GM20000 (cell line): Measurements from ENCODE around the gene MYL3.

ENCODE experiments used
- DNase-seq: peaks from one replicate; pipeline ENCODE4 v3.0.0; 2012; ENCODE audit warnings: low spot score
- TF ChIP-seq, protein P1 (sequence below): IDR thresholded peaks from 2 replicates; pipeline ENCODE4 v1.5.1; 2012; ENCODE audit warnings: mild to moderate bottlenecking, control low read depth; ENCODE audit errors: extremely low read depth, missing control alignments

Gene MYL3

GRCh38 chr3:46903341-46904302 lies 40.4 kb upstream of the MYL3 start:
- TF ChIP-seq, protein P1, sequence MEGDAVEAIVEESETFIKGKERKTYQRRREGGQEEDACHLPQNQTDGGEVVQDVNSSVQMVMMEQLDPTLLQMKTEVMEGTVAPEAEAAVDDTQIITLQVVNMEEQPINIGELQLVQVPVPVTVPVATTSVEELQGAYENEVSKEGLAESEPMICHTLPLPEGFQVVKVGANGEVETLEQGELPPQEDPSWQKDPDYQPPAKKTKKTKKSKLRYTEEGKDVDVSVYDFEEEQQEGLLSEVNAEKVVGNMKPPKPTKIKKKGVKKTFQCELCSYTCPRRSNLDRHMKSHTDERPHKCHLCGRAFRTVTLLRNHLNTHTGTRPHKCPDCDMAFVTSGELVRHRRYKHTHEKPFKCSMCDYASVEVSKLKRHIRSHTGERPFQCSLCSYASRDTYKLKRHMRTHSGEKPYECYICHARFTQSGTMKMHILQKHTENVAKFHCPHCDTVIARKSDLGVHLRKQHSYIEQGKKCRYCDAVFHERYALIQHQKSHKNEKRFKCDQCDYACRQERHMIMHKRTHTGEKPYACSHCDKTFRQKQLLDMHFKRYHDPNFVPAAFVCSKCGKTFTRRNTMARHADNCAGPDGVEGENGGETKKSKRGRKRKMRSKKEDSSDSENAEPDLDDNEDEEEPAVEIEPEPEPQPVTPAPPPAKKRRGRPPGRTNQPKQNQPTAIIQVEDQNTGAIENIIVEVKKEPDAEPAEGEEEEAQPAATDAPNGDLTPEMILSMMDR: no peak
- no peak for DNase-seq

- DNase-seq: no peak
- TF ChIP-seq, protein P1: no peak
Measured at GRCh38 chr3:46902188-46902631, 39.0 kb upstream of the MYL3 start.

DNA sequence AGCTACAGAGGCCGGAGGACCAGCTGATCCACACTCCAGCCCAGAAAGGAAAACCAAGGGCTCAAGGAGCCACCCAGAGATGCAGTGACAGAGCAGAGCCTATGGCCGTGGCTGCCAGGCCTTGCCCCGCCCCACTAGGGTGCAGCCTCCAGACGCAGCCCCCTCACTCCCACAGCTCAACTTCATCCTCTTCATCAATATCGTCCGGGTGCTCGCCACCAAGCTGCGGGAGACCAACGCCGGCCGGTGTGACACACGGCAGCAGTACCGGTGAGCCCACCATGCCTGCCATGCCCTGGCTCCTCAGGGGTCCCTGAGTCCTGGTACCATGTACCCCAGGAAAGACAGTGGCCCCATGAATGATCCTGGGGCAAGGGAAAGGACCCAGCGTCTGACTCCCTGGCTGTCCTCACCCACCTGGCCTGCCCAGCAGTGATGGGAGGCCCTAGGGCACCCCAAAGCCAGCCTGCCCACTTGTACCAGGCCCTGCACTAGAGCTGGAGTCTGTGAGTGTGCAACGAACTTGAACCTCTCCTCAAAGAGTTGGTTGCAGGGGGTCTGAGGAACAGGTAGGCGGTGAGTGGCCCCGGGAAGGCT lies 38.4 kb upstream of the MYL3 start:
- TF ChIP-seq, protein P1: no peak
- DNase-seq: no peak

DNA sequence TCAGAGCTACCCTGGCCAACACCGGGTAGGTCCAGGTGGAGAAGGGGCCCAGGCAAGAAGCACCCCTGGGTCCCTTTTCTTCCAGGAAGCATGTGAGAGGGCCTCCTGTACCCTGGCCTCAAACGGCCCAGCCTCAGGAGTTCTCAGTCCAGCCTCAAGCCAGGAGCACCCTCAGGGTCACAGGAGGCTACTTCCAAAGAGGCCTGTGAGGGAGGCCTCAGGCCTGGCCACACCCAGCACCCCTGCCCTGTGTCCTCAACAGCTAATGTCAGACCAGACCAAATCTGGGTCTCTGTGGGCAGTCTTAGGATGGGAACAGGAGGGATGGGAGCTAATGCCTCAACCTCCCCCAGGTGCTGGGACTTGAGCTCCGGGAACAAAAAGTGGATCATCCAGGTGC lies 37.8 kb upstream of the MYL3 start:
- TF ChIP-seq, protein P1: no peak
- DNase-seq: no peak

GRCh38 chr3:46900356-46900755 lies 37.1 kb upstream of the MYL3 start:
- TF ChIP-seq, protein P1: no peak
- no peak for DNase-seq

DNA sequence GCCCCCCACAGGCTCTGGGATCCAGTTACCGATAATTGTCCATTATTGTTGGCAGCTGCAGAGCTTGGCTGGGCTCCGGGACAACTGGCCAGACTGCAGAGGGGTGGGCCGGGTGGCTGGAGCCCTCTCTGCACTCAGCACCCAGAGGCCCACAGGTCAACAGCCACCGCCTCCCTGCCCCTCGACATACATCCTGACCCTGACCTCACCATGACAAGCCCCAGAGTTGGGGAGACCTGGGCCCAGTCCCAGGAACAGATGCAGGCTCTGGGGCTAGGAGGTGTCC lies 36.7 kb upstream of the MYL3 start:
- DNase-seq: no peak
- TF ChIP-seq, protein P1: no peak

DNA sequence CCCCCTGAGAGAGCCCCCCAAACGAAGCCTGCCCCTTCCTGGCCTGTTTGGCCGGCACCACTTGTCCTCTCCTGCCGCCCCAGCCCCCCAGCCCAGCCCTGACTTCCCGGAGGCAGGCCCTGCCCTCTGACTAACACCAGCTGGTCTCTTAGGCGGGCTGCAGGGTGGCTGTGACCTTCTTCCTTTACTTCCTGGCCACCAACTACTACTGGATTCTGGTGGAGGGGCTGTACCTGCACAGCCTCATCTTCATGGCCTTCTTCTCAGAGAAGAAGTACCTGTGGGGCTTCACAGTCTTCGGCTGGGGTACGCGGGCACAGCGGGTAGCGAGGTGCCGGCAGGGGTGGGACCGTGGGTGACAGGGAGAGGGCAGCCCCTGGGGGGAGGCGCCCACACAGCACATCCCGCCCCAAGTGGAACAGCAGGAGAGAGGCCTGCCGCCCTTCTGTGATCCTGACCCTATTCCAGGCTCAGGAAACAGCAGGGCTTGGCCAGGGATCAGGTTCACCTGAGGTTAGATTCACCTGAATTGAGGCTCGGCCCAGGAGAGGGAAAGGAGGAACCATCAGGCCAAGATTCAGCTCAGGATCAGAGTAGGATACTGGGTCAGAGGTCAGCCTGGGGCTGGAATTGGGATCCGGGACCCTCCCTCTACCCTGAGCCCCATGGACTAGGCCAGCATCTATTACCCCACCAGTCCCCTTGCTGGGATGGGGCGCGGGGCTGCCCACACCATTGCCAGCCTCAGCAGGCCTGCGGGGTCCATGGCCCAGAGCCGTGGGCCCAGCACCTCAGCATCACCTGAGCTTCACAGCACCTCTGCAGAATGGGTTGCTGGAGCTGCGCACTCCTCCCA lies 36.1 kb upstream of the MYL3 start:
- TF ChIP-seq, protein P1: no peak
- DNase-seq: no peak
